Liver (tissue), 9 donors: ENCODE results near the gene PRMT5. TPM values are rescaled to one million over a fixed set of nuclear protein-coding genes. Genes with fewer than 3 reads are reported as not detected.

Experiments
- DNase-seq: peaks from one replicate; pipeline ENCODE4 v3.0.0-alpha.2; 2017; ENCODE audit warnings: low spot score
- H3K27ac ChIP-seq, 2 donors: one replicate each; pipeline ENCODE4 v1.7.0; 2013; ENCODE audit warnings: inconsistent platforms in 2 of 2, low read length in 2 of 2, control low read depth in 1 of 2, low read depth in 1 of 2, mild to moderate bottlenecking in 1 of 2
- H3K27me3 ChIP-seq, 4 donors: one replicate each; pipeline versions ENCODE4 v1.6.1 to v1.7.0; 2013; ENCODE audit warnings: low read length in 3 of 4, inconsistent platforms in 1 of 4, mild to moderate bottlenecking in 1 of 4, moderate library complexity in 1 of 4; ENCODE audit not compliant: control insufficient read depth in 4 of 4, insufficient read depth in 4 of 4
- H3K36me3 ChIP-seq, 4 donors: one replicate each; pipeline versions ENCODE4 v1.6.1 to v1.7.0; 2013; ENCODE audit warnings: low read length in 3 of 4, mild to moderate bottlenecking in 3 of 4, low read depth in 1 of 4, moderate library complexity in 1 of 4; ENCODE audit not compliant: control insufficient read depth in 4 of 4, insufficient read depth in 3 of 4
- H3K4me1 ChIP-seq, 4 donors: one replicate each; pipeline versions ENCODE4 v1.6.1 to v1.7.0; 2013; ENCODE audit warnings: low read length in 3 of 4, mild to moderate bottlenecking in 3 of 4, moderate library complexity in 1 of 4; ENCODE audit not compliant: control insufficient read depth in 4 of 4, insufficient read depth in 4 of 4
- H3K4me3 ChIP-seq, 3 donors: one replicate each; pipeline versions ENCODE4 v1.6.1 to v1.7.0; 2013; ENCODE audit warnings: low read length in 3 of 3, control low read depth in 1 of 3, low read depth in 1 of 3, mild to moderate bottlenecking in 1 of 3
- H3K9ac ChIP-seq, 2 donors: one replicate each; pipeline ENCODE4 v1.7.0; 2013; ENCODE audit warnings: low read length in 2 of 2, mild to moderate bottlenecking in 2 of 2, moderate library complexity in 2 of 2, control low read depth in 1 of 2, low read depth in 1 of 2
- H3K9me3 ChIP-seq, 4 donors: one replicate each; pipeline versions ENCODE4 v1.6.1 to v1.7.0; 2013; ENCODE audit warnings: low read length in 3 of 4; ENCODE audit not compliant: control insufficient read depth in 4 of 4
- EGR1 ChIP-seq, 2 donors: IDR thresholded peaks; 2 replicates each; pipeline ENCODE4 v1.6.1; 2016 to 2018; ENCODE audit warnings: antibody characterized with exemption in 2 of 2, low read depth in 2 of 2
- FOXA1 ChIP-seq: IDR thresholded peaks from 2 replicates; pipeline ENCODE4 v1.6.1; 2016; ENCODE audit warnings: antibody characterized with exemption
- FOXA2 ChIP-seq: IDR thresholded peaks from 2 replicates; pipeline ENCODE4 v1.6.1; 2016; ENCODE audit warnings: antibody characterized with exemption
- GABPA ChIP-seq, 2 donors: IDR thresholded peaks in 1 of 2; conservative IDR thresholded peaks in 1 of 2; 2 replicates each; pipeline ENCODE4 v1.6.1; 2016; ENCODE audit warnings: antibody characterized with exemption in 2 of 2, mild to moderate bottlenecking in 1 of 2, moderate library complexity in 1 of 2
- HNF4A ChIP-seq, 2 donors: conservative IDR thresholded peaks; 2 replicates each; pipeline ENCODE4 v1.6.1; 2016; ENCODE audit warnings: antibody characterized with exemption in 2 of 2, mild to moderate bottlenecking in 2 of 2
- HNF4G ChIP-seq: IDR thresholded peaks from 2 replicates; pipeline ENCODE4 v1.6.1; 2016; ENCODE audit warnings: antibody characterized with exemption
- NR2F2 ChIP-seq: IDR thresholded peaks from 2 replicates; pipeline ENCODE4 v1.6.1; 2016; ENCODE audit warnings: antibody characterized with exemption
- RAD21 ChIP-seq, 2 donors: IDR thresholded peaks; 2 replicates each; pipeline ENCODE4 v1.6.1; 2016; ENCODE audit warnings: antibody characterized with exemption in 2 of 2, mild to moderate bottlenecking in 2 of 2
- RXRA ChIP-seq, 2 donors: IDR thresholded peaks; 2 replicates each; pipeline ENCODE4 v1.6.1; 2017 to 2018; ENCODE audit warnings: antibody characterized with exemption in 2 of 2, mild to moderate bottlenecking in 1 of 2
- SP1 ChIP-seq: IDR thresholded peaks from 2 replicates; pipeline ENCODE4 v1.6.1; 2018; ENCODE audit warnings: antibody characterized with exemption, mild to moderate bottlenecking
- TAF1 ChIP-seq: conservative IDR thresholded peaks from 2 replicates; pipeline ENCODE4 v1.6.1; 2016; ENCODE audit warnings: antibody characterized with exemption, mild to moderate bottlenecking
- WGBS: extraction: QIAGEN DNeasy Blood & Tissue Kit; methylation state at CpG from one replicate; pipeline ENCODE4 v1.1.7; 2013; 5-methylcytosine and 5-hydroxymethylcytosine counted together
- polyA plus RNA-seq, 2 donors: library from polyadenylated mRNA; stranded (reverse) in 1 of 2; unstranded in 1 of 2; fragments of 200-250 nt in 1 of 2; fragments of >200 nt in 1 of 2; fragmentation: Nextera tagmentation in 1 of 2; extraction: Ambion mirVana in 1 of 2; gene quantifications; one replicate each; pipeline versions ENCODE4 v1.2.1 to v1.2.3, GENCODE V29; 2013 to 2015
- total RNA-seq, 2 donors: library from RNA; depleted of rRNA; stranded (reverse); fragments of >200 nt; gene quantifications; one replicate each; pipeline ENCODE4 v1.2.3, GENCODE V29; 2014
- TF ChIP-seq, protein P1 (sequence below): IDR thresholded peaks from 2 replicates; pipeline ENCODE4 v1.6.1; 2016; ENCODE audit warnings: antibody characterized with exemption
- TF ChIP-seq, protein P2 (sequence below): IDR thresholded peaks from 2 replicates; pipeline ENCODE4 v1.6.1; 2016; ENCODE audit warnings: antibody characterized with exemption
- TF ChIP-seq, protein P3 (sequence below): fragments of 150-350 bp; IDR thresholded peaks from 2 replicates; pipeline ENCODE4 v1.5.1; 2017; ENCODE audit warnings: improper control_type of control experiment, low read depth, low read length; ENCODE audit not compliant: missing input control
- TF ChIP-seq, protein P4 (sequence below): IDR thresholded peaks from 2 replicates; pipeline ENCODE4 v1.6.1; 2016; ENCODE audit warnings: antibody characterized with exemption
- TF ChIP-seq, protein P5 (sequence below): IDR thresholded peaks from 2 replicates; pipeline ENCODE4 v1.6.1; 2016; ENCODE audit warnings: antibody characterized with exemption, mild to moderate bottlenecking
- donor health status: healthy.
- donor health status: healthy.
- donor health status: healthy.
- donor health status: healthy.
- donor health status: healthy.

The PRMT5 gene
- total and polyA plus RNA-seq, 4 donors: 14.1 to 28.2 (median 26.8) TPM

DNA sequence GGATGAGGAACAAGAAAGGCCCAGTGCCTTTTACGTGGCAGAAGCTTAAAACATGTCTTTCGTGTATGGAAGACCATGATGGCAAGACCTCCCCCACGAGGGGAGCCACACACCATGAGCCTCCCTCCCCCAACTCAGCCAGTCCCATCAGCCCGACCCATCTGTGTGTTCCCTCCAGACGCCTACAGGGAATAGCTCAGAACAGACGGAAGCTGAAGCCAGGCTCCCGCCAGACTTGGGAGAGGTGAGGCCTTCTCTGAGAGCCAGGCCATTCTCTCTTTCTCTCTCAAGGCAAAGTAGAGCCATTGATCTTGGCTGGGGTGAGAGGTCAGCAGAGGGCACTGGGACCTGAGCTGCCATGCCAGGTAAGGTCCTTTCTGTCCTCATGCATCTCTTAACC is 36.7 kb downstream of the PRMT5 start (continued):
- TF ChIP-seq RXRA (IDR thresholded peaks at IDR 0.05): no peak

DNA sequence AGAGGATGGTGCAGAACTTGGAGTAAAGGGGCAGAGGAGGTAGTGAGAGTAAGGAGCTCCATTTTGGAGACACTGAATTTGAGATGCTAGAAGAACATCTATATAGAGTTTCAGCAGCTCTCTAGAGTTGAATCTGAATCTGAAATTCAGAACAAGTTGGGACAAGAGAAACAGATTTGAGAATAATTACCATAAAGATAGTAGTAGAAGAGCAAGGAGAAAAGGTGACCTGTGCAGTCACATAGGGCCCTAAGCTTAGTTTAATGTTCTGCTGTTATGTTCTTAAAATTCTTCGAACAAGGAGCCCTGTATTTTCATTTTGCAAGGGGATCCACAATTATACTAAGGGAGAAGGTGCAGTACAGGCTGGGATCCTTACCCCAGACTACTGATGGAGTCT is 38.8 kb downstream of the PRMT5 start:
- WGBS: 94% methylated on average over 1 of the region's 1 CpG
- peaks cover 0 to 4% (median under 1%) of the 10 kb centered on the region in 4 donors for H3K4me1 ChIP-seq

DNA sequence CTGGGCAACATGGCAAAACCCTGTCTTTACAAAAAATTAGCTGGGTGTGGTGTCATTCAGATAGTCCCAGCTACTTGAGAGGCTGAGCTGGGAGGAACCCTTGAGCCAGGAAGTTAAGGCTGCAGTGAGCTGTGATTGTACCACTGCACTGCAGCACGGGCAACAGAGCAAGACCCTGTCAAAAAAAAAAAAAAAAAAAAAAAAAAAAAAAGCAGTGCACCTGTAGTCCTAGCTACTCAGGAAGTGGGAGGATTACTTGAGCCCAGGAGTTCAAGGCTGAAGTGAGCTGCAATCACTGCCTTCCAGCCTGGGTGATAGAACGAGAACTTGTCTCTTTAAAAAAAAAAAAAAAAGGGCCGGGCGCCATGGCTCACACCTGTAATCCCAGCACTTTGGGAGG is 40.5 kb downstream of the PRMT5 start:
- 84% methylated on average over 4 of the region's 4 CpGs for WGBS
- TF ChIP-seq GABPA (IDR thresholded peaks at IDR 0.05 in 1 of 2, conservative IDR thresholded peaks at IDR 0.05 in 1 of 2): no peak
- TF ChIP-seq RAD21 (IDR thresholded peaks at IDR 0.05): no peak
- TF ChIP-seq HNF4A (conservative IDR thresholded peaks at IDR 0.05): no peak
- no peak for TF ChIP-seq TAF1
- no peak for TF ChIP-seq EGR1 (IDR thresholded peaks at IDR 0.05; ENCODE audit: low read depth in 2 of 2)
- TF ChIP-seq, protein P1, sequence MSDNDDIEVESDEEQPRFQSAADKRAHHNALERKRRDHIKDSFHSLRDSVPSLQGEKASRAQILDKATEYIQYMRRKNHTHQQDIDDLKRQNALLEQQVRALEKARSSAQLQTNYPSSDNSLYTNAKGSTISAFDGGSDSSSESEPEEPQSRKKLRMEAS: no peak
- TF ChIP-seq, protein P2, sequence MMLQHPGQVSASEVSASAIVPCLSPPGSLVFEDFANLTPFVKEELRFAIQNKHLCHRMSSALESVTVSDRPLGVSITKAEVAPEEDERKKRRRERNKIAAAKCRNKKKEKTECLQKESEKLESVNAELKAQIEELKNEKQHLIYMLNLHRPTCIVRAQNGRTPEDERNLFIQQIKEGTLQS: no peak
- TF ChIP-seq FOXA2: no peak
- no peak for TF ChIP-seq SP1
- TF ChIP-seq, protein P3, sequence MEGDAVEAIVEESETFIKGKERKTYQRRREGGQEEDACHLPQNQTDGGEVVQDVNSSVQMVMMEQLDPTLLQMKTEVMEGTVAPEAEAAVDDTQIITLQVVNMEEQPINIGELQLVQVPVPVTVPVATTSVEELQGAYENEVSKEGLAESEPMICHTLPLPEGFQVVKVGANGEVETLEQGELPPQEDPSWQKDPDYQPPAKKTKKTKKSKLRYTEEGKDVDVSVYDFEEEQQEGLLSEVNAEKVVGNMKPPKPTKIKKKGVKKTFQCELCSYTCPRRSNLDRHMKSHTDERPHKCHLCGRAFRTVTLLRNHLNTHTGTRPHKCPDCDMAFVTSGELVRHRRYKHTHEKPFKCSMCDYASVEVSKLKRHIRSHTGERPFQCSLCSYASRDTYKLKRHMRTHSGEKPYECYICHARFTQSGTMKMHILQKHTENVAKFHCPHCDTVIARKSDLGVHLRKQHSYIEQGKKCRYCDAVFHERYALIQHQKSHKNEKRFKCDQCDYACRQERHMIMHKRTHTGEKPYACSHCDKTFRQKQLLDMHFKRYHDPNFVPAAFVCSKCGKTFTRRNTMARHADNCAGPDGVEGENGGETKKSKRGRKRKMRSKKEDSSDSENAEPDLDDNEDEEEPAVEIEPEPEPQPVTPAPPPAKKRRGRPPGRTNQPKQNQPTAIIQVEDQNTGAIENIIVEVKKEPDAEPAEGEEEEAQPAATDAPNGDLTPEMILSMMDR: no peak
- TF ChIP-seq, protein P4, sequence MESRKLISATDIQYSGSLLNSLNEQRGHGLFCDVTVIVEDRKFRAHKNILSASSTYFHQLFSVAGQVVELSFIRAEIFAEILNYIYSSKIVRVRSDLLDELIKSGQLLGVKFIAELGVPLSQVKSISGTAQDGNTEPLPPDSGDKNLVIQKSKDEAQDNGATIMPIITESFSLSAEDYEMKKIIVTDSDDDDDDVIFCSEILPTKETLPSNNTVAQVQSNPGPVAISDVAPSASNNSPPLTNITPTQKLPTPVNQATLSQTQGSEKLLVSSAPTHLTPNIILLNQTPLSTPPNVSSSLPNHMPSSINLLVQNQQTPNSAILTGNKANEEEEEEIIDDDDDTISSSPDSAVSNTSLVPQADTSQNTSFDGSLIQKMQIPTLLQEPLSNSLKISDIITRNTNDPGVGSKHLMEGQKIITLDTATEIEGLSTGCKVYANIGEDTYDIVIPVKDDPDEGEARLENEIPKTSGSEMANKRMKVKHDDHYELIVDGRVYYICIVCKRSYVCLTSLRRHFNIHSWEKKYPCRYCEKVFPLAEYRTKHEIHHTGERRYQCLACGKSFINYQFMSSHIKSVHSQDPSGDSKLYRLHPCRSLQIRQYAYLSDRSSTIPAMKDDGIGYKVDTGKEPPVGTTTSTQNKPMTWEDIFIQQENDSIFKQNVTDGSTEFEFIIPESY: no peak
- TF ChIP-seq FOXA1: no peak

More for the DNA sequence above, 38.8 kb downstream of the PRMT5 start:
- no peak overlapping the region for H3K27ac ChIP-seq
- H3K4me3 ChIP-seq: no peak overlapping the region
- no peaks in the 10 kb centered on the region for H3K9me3 ChIP-seq
- DNase-seq: no peak
- no peaks in the 10 kb centered on the region for H3K27me3 ChIP-seq
- H3K36me3 ChIP-seq: no peaks in the 10 kb centered on the region
- H3K9ac ChIP-seq: no peak overlapping the region
- TF ChIP-seq NR2F2 (no peak), RXRA (IDR thresholded peaks at IDR 0.05) (no peak), HNF4G (no peak), RAD21 (IDR thresholded peaks at IDR 0.05) (no peak), FOXA2 (no peak), TAF1 (no peak)
- TF ChIP-seq, protein P3: no peak
- TF ChIP-seq, protein P2: no peak
- TF ChIP-seq, protein P5, sequence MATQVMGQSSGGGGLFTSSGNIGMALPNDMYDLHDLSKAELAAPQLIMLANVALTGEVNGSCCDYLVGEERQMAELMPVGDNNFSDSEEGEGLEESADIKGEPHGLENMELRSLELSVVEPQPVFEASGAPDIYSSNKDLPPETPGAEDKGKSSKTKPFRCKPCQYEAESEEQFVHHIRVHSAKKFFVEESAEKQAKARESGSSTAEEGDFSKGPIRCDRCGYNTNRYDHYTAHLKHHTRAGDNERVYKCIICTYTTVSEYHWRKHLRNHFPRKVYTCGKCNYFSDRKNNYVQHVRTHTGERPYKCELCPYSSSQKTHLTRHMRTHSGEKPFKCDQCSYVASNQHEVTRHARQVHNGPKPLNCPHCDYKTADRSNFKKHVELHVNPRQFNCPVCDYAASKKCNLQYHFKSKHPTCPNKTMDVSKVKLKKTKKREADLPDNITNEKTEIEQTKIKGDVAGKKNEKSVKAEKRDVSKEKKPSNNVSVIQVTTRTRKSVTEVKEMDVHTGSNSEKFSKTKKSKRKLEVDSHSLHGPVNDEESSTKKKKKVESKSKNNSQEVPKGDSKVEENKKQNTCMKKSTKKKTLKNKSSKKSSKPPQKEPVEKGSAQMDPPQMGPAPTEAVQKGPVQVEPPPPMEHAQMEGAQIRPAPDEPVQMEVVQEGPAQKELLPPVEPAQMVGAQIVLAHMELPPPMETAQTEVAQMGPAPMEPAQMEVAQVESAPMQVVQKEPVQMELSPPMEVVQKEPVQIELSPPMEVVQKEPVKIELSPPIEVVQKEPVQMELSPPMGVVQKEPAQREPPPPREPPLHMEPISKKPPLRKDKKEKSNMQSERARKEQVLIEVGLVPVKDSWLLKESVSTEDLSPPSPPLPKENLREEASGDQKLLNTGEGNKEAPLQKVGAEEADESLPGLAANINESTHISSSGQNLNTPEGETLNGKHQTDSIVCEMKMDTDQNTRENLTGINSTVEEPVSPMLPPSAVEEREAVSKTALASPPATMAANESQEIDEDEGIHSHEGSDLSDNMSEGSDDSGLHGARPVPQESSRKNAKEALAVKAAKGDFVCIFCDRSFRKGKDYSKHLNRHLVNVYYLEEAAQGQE: no peak

More for the DNA sequence above, 40.5 kb downstream of the PRMT5 start:
- Histone ChIP-seq H3K4me3 (no peak overlapping the region), H3K27me3 (no peaks in the 10 kb centered on the region), H3K36me3 (no peaks in the 10 kb centered on the region), H3K9ac (no peak overlapping the region), H3K9me3 (no peaks in the 10 kb centered on the region), H3K27ac (no peak overlapping the region), H3K4me1 (peaks cover 0 to 4% (median under 1%) of the 10 kb centered on the region in 4 donors)
- no peak for DNase-seq
